Effector CD8-positive, alpha-beta T cell (primary cell): ENCODE data around the gene CASKIN2.
A peak's percentile ranks its signal among the peaks of the same experiment; 100 is the strongest.

Experiments used
- DNase-seq: peaks from one replicate; lab custom pipeline; 2025; lab: John Stamatoyannopoulos, UW
- total RNA-seq, 4 experiments: gene quantifications; one replicate each; lab custom pipeline; 2026; lab: John Stamatoyannopoulos, UW

Gene CASKIN2
- total RNA-seq: 0.71 to 3.7 (median 1.7) reads per million in 4 experiments

GRCh38 chr17:75515496-75516254, at the start of gene CASKIN2:
CASKIN2 (minus strand) TSS chr17:75515537; CDS start chr17:75513804, 1,733 bp downstream.
- peak; percentile 73 for DNase-seq

GRCh38 chr17:75565066-75565465, 49.7 kb upstream of the CASKIN2 start:
- no peak for DNase-seq

- DNase-seq: no peak
These were observed 48.9 kb upstream of the CASKIN2 start for GRCh38 chr17:75564195-75564594.

GRCh38 chr17:75563063-75563758, 47.9 kb upstream of the CASKIN2 start:
- DNase-seq: no peak

GRCh38 chr17:75561927-75562603, 46.7 kb upstream of the CASKIN2 start:
- DNase-seq: no peak

- DNase-seq: no peak
These were observed 44.7 kb upstream of the CASKIN2 start for GRCh38 chr17:75559958-75560533.

- no peak for DNase-seq
These were observed 43.6 kb upstream of the CASKIN2 start for GRCh38 chr17:75558666-75559530.

- no peak for DNase-seq
These were observed 42.7 kb upstream of the CASKIN2 start for GRCh38 chr17:75557852-75558665.

- DNase-seq: no peak
These were observed 41.9 kb upstream of the CASKIN2 start for GRCh38 chr17:75557075-75557851.

GRCh38 chr17:75555679-75556153, 40.4 kb upstream of the CASKIN2 start:
- DNase-seq: no peak

GRCh38 chr17:75553295-75554110, 38.2 kb upstream of the CASKIN2 start:
- no peak for DNase-seq

GRCh38 chr17:75552425-75553294, 37.3 kb upstream of the CASKIN2 start:
- no peak for DNase-seq

- no peak for DNase-seq
These were observed 35.9 kb upstream of the CASKIN2 start for GRCh38 chr17:75551266-75551665.

GRCh38 chr17:75550139-75550465, 34.8 kb upstream of the CASKIN2 start:
- no peak for DNase-seq

- DNase-seq: no peak
These were observed 34.2 kb upstream of the CASKIN2 start for GRCh38 chr17:75549246-75550138.

- no peak for DNase-seq
These were observed 33.5 kb upstream of the CASKIN2 start for GRCh38 chr17:75548813-75549212.

GRCh38 chr17:75547091-75547490, 31.8 kb upstream of the CASKIN2 start:
- DNase-seq: no peak
